ENCODE results near the gene ETNK2. TPM values are rescaled to one million over a fixed set of nuclear protein-coding genes. Genes with fewer than 3 reads are reported as not detected.

Gene ETNK2
- total RNA-seq, 2 experiments from 2014 or later, result 1.9 TPM; not detected in 1

DNA sequence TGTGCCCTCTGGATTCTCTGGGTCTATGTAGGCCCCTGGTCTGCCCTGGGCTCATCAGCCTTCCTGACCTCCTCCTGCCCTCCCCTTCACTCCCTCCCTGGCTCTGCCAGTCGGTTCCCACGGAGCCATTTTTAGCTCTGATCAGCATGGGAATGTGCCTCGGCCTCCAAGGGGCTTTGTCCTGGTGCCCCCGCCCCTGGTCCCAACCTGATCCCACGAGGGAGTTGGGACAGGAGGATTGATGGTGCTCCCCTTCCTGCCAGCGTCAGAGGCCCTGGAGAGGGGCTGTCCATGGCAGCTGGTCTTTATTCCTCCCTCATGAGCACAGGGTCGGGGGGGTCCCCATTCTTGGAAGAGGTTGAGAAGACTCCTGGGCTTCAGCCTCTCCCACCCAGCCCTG, 24.9 kb downstream of the ETNK2 start:
- no peak overlapping the region for H3K4me3 ChIP-seq (ENCODE audit: low read depth, low read length, poor library complexity, severe bottlenecking)
- TF ChIP-seq EZH2phosphoT487 (IDR thresholded peaks at IDR 0.05; ENCODE audit: borderline replicate concordance, low read depth, low read length), result no peak
- TF ChIP-seq CTCF (conservative IDR thresholded peaks at IDR 0.05; ENCODE audit: low read length), result no peak

DNA sequence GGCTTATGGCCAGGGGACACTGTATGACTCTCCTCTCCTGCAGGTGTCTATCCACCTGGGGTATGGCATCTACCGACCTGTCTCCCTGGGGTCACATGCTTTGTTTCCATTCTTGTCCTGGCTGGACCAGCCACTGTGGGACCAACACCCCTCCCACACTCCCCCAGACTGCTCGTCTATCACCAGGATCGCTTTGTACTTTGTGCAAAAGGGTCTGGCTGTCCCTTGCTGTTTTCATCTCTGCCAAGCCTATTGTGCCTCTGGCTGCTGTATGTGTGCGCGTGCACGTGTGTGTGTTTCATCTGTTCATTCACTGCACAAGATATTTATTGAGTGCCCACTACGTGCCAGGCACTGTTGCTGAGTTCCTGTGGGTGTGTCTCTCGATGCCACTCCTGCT, 25.5 kb downstream of the ETNK2 start:
- peaks cover 4% of the 10 kb centered on the region for H3K4me1 ChIP-seq (ENCODE audit: insufficient read depth, low read length, poor library complexity, severe bottlenecking)
- DNase-seq (ENCODE audit: low spot score), result no peak
- no peak overlapping the region for H3K4me2 ChIP-seq (ENCODE audit: low read length)
- no TSS peak for BruUV-seq (replicated peaks)
- no peak overlapping the region for H3K4me3 ChIP-seq (ENCODE audit: low read depth, low read length, poor library complexity, severe bottlenecking)
- H3K27ac ChIP-seq (ENCODE audit: low read depth, low read length, poor library complexity, severe bottlenecking), result no peak overlapping the region
- intact Hi-C loops (cut with micrococcal nuclease; ENCODE audit: unreplicated experiment), result loop anchor here (2.0 to 5.0 kb wide), 2 partner anchors 192 to 499 kb away; partner anchors contain the start of gene ATP2B4
- no peaks in the 10 kb centered on the region for H4K20me1 ChIP-seq (ENCODE audit: insufficient read depth, low read length)
- no peaks in the 10 kb centered on the region for H3K9me3 ChIP-seq (ENCODE audit: low read length)
- POLR2A ChIA-PET, result no interaction called here
- no peaks in the 10 kb centered on the region for H3K9me2 ChIP-seq (ENCODE audit: insufficient read depth, low read length)
- TF ChIP-seq EZH2phosphoT487 (IDR thresholded peaks at IDR 0.05; ENCODE audit: borderline replicate concordance, low read depth, low read length) (no peak), CTCF (conservative IDR thresholded peaks at IDR 0.05; ENCODE audit: low read length) (no peak)
- H3K36me3 ChIP-seq (ENCODE audit: insufficient read depth, low read length), result no peaks in the 10 kb centered on the region
- CTCF ChIA-PET (ENCODE audit: unreplicated experiment), result no interaction called here
- H2AFZ ChIP-seq (ENCODE audit: low read length), result no peak overlapping the region
- no peaks in the 10 kb centered on the region for H3K79me2 ChIP-seq (ENCODE audit: insufficient read depth, low read depth, low read length)

More for the DNA sequence above, 24.9 kb downstream of the ETNK2 start:
- Histone ChIP-seq H4K20me1 (ENCODE audit: insufficient read depth, low read length) (no peaks in the 10 kb centered on the region), H3K79me2 (ENCODE audit: insufficient read depth, low read depth, low read length) (no peaks in the 10 kb centered on the region), H2AFZ (ENCODE audit: low read length) (no peak overlapping the region), H3K27ac (ENCODE audit: low read depth, low read length, poor library complexity, severe bottlenecking) (no peak overlapping the region), H3K4me1 (ENCODE audit: insufficient read depth, low read length, poor library complexity, severe bottlenecking) (peaks cover 4% of the 10 kb centered on the region), H3K4me2 (ENCODE audit: low read length) (no peak overlapping the region), H3K9me3 (ENCODE audit: low read length) (no peaks in the 10 kb centered on the region), H3K36me3 (ENCODE audit: insufficient read depth, low read length) (no peaks in the 10 kb centered on the region), H3K9me2 (ENCODE audit: insufficient read depth, low read length) (no peaks in the 10 kb centered on the region)
- ChIA-PET CTCF (ENCODE audit: unreplicated experiment) (no interaction called here), POLR2A (no interaction called here)
- BruUV-seq (replicated peaks), result no TSS peak
- no peak for DNase-seq (ENCODE audit: low spot score)
- intact Hi-C loops (cut with micrococcal nuclease; ENCODE audit: unreplicated experiment), result loop anchor here (2.0 to 5.0 kb wide), 2 partner anchors 192 to 500 kb away; partner anchors contain the start of gene ATP2B4

- POLR2A ChIA-PET, result no interaction called here
- Histone ChIP-seq H3K79me2 (ENCODE audit: insufficient read depth, low read depth, low read length) (no peaks in the 10 kb centered on the region), H3K4me3 (ENCODE audit: low read depth, low read length, poor library complexity, severe bottlenecking) (no peak overlapping the region), H3K36me3 (ENCODE audit: insufficient read depth, low read length) (no peaks in the 10 kb centered on the region), H3K9me3 (ENCODE audit: low read length) (no peaks in the 10 kb centered on the region), H4K20me1 (ENCODE audit: insufficient read depth, low read length) (no peaks in the 10 kb centered on the region), H3K4me2 (ENCODE audit: low read length) (no peak overlapping the region), H3K27ac (ENCODE audit: low read depth, low read length, poor library complexity, severe bottlenecking) (no peak overlapping the region), H3K9me2 (ENCODE audit: insufficient read depth, low read length) (no peaks in the 10 kb centered on the region), H3K4me1 (ENCODE audit: insufficient read depth, low read length, poor library complexity, severe bottlenecking) (peaks cover 4% of the 10 kb centered on the region), H2AFZ (ENCODE audit: low read length) (no peak overlapping the region)
- no TSS peak for BruUV-seq (replicated peaks)
- TF ChIP-seq EZH2phosphoT487 (IDR thresholded peaks at IDR 0.05; ENCODE audit: borderline replicate concordance, low read depth, low read length), result no peak
- TF ChIP-seq CTCF (conservative IDR thresholded peaks at IDR 0.05; ENCODE audit: low read length), result no peak
- CTCF ChIA-PET (ENCODE audit: unreplicated experiment), result no interaction called here
- intact Hi-C loops (cut with micrococcal nuclease; ENCODE audit: unreplicated experiment), result loop anchor here (2.0 to 5.0 kb wide), 2 partner anchors 191 to 499 kb away; partner anchors contain the start of gene ATP2B4
- DNase-seq (ENCODE audit: low spot score), result no peak
Measured at GRCh38 chr1:204125759-204126351, 26.0 kb downstream of the ETNK2 start.

Data from OCI-LY7 (cell line).